WTC11 (cell line): ENCODE results near the gene SYT5. TPM values are rescaled to one million over a fixed set of nuclear protein-coding genes. Genes with fewer than 3 reads are reported as not detected.

ENCODE experiments used
- ATAC-seq: fragments of 200-7000 bp; cut with Tn5 transposase; 2 replicates; pipeline ENCODE4 v1.10.0; 2021; ENCODE audit warnings: mild to moderate bottlenecking, moderate library complexity
- CTCF ChIA-PET: fragments of 300-600 bp; sonication (Branson Sonifier 250); formaldehyde crosslinking; loops from one replicate; lab custom pipeline; 2021; ENCODE audit warnings: antibody characterized with exemption; lab: Charles Lee
- POLR2A ChIA-PET: fragments of 350-600 bp; sonication (Branson Sonifier 250); formaldehyde crosslinking; loops from one replicate; lab custom pipeline; 2021; ENCODE audit warnings: antibody characterized with exemption; lab: Charles Lee
- DNase-seq: peaks from one replicate; pipeline ENCODE4 v3.0.0; 2021; ENCODE audit warnings: low spot score
- H3K27ac Mint-ChIP-seq: 2 replicates; pipeline ENCODE4 v1.8.0; 2021; ENCODE audit warnings: mixed read lengths
- H3K27me3 Mint-ChIP-seq: 2 replicates; pipeline ENCODE4 v1.8.0; 2021; ENCODE audit warnings: low read depth, mild to moderate bottlenecking, moderate library complexity, mixed read lengths
- H3K36me3 Mint-ChIP-seq: 2 replicates; pipeline ENCODE4 v1.8.0; 2021; ENCODE audit warnings: mixed read lengths
- H3K4me1 Mint-ChIP-seq: 2 replicates; pipeline ENCODE4 v1.8.0; 2022; ENCODE audit warnings: mixed read lengths
- H3K4me3 Mint-ChIP-seq: 2 replicates; pipeline ENCODE4 v1.8.0; 2021; ENCODE audit warnings: mild to moderate bottlenecking, moderate library complexity, mixed read lengths
- H3K9me3 Mint-ChIP-seq: 2 replicates; pipeline ENCODE4 v1.8.0; 2021; ENCODE audit warnings: mixed read lengths
- ATF1 ChIP-seq: sonication (generic); formaldehyde crosslinking; IDR thresholded peaks from 2 replicates; pipeline ENCODE4 v1.8.1; 2023; ENCODE audit warnings: mild to moderate bottlenecking, moderate library complexity, missing genetic modification reagents
- CBFB ChIP-seq: sonication (generic); formaldehyde crosslinking; IDR thresholded peaks from 2 replicates; pipeline ENCODE4 v1.8.1; 2022; ENCODE audit warnings: mild to moderate bottlenecking, low read depth, missing genetic modification reagents
- ELF4 ChIP-seq: sonication (generic); formaldehyde crosslinking; IDR thresholded peaks from 2 replicates; pipeline ENCODE4 v1.8.1; 2022; ENCODE audit warnings: low read depth, mild to moderate bottlenecking, moderate library complexity, missing genetic modification reagents
- ETV6 ChIP-seq: sonication (generic); formaldehyde crosslinking; IDR thresholded peaks from 2 replicates; pipeline ENCODE4 v1.8.1; 2022; ENCODE audit warnings: mild to moderate bottlenecking, missing genetic modification reagents
- FOXJ3 ChIP-seq: sonication (generic); formaldehyde crosslinking; IDR thresholded peaks from 2 replicates; pipeline ENCODE4 v1.9.0; 2021; ENCODE audit warnings: missing genetic modification reagents, mild to moderate bottlenecking, borderline replicate concordance
- FOXP1 ChIP-seq: sonication (generic); formaldehyde crosslinking; IDR thresholded peaks from 2 replicates; pipeline ENCODE4 v1.8.0; 2022; ENCODE audit warnings: missing genetic modification reagents, mild to moderate bottlenecking, moderate library complexity, borderline replicate concordance
- GABPB1 ChIP-seq: sonication (generic); formaldehyde crosslinking; IDR thresholded peaks from 2 replicates; pipeline ENCODE4 v1.8.1; 2023; ENCODE audit warnings: mild to moderate bottlenecking, missing genetic modification reagents
- GRHL2 ChIP-seq: fragments of 250-450 bp; sonication (Bioruptor Pico); IDR thresholded peaks from 2 replicates; pipeline ENCODE4 v1.8.0; 2022; ENCODE audit warnings: mild to moderate bottlenecking, moderate library complexity; ENCODE audit not compliant: insufficient replicate concordance, severe bottlenecking
- IRF2 ChIP-seq: sonication (generic); formaldehyde crosslinking; IDR thresholded peaks from 2 replicates; pipeline ENCODE4 v1.8.0; 2022; ENCODE audit warnings: low read depth, missing genetic modification reagents, borderline replicate concordance
- JAZF1 ChIP-seq: fragments of 250-450 bp; sonication (Bioruptor Pico); IDR thresholded peaks from 2 replicates; pipeline ENCODE4 v1.9.0; 2021; ENCODE audit warnings: moderate library complexity, mild to moderate bottlenecking, inconsistent platforms
- NFE2L1 ChIP-seq: sonication (generic); formaldehyde crosslinking; IDR thresholded peaks from 2 replicates; pipeline ENCODE4 v1.8.1; 2023; ENCODE audit warnings: missing genetic modification reagents
- PRRX2 ChIP-seq: fragments of 250-450 bp; sonication (Bioruptor Pico); IDR thresholded peaks from 2 replicates; pipeline ENCODE4 v1.8.0; 2021; ENCODE audit warnings: mild to moderate bottlenecking
- RORB ChIP-seq: fragments of 250-450 bp; sonication (Bioruptor Pico); IDR thresholded peaks from 2 replicates; pipeline ENCODE4 v1.9.0; 2021; ENCODE audit warnings: mild to moderate bottlenecking
- TEAD1 ChIP-seq: sonication (generic); formaldehyde crosslinking; IDR thresholded peaks from 2 replicates; pipeline ENCODE4 v1.8.0; 2022; ENCODE audit warnings: mild to moderate bottlenecking, missing genetic modification reagents
- ZNF121 ChIP-seq: sonication (generic); formaldehyde crosslinking; IDR thresholded peaks from 2 replicates; pipeline ENCODE4 v1.8.0; 2023; ENCODE audit warnings: missing genetic modification reagents
- ZNF232 ChIP-seq: sonication (generic); formaldehyde crosslinking; IDR thresholded peaks from 2 replicates; pipeline ENCODE4 v1.8.0; 2022; ENCODE audit warnings: mild to moderate bottlenecking, missing genetic modification reagents
- ZNF396 ChIP-seq: fragments of 250-450 bp; sonication (Bioruptor Pico); IDR thresholded peaks from 2 replicates; pipeline ENCODE4 v1.8.0; 2021; ENCODE audit warnings: mild to moderate bottlenecking, moderate library complexity, borderline replicate concordance
- ZNF423 ChIP-seq: fragments of 250-450 bp; sonication (Bioruptor Pico); IDR thresholded peaks from 2 replicates; pipeline ENCODE4 v2.1.2; 2022; ENCODE audit warnings: mild to moderate bottlenecking, moderate library complexity
- total RNA-seq: library from RNA; stranded (reverse); gene quantifications from 3 replicates; pipeline ENCODE4 v1.2.3, GENCODE V29; 2021
- TF ChIP-seq, protein P1 (sequence below): sonication (generic); formaldehyde crosslinking; IDR thresholded peaks from 2 replicates; pipeline ENCODE4 v1.8.1; 2022; ENCODE audit warnings: low read depth, missing genetic modification reagents, borderline replicate concordance
- TF ChIP-seq, protein P2 (sequence below): sonication (generic); formaldehyde crosslinking; IDR thresholded peaks from 2 replicates; pipeline ENCODE4 v1.8.0; 2023; ENCODE audit warnings: missing genetic modification reagents, mild to moderate bottlenecking, borderline replicate concordance
- TF ChIP-seq, protein P3 (sequence below): sonication (generic); formaldehyde crosslinking; IDR thresholded peaks from 2 replicates; pipeline ENCODE4 v1.8.0; 2022; ENCODE audit warnings: mild to moderate bottlenecking, missing genetic modification reagents
- TF ChIP-seq, protein P4 (sequence below): sonication (generic); formaldehyde crosslinking; IDR thresholded peaks from 2 replicates; pipeline ENCODE4 v1.8.1; 2023; ENCODE audit warnings: mild to moderate bottlenecking, missing genetic modification reagents, moderate library complexity

Gene SYT5
- total RNA-seq, 1 experiment from 2014 or later = 0.77 TPM

DNA sequence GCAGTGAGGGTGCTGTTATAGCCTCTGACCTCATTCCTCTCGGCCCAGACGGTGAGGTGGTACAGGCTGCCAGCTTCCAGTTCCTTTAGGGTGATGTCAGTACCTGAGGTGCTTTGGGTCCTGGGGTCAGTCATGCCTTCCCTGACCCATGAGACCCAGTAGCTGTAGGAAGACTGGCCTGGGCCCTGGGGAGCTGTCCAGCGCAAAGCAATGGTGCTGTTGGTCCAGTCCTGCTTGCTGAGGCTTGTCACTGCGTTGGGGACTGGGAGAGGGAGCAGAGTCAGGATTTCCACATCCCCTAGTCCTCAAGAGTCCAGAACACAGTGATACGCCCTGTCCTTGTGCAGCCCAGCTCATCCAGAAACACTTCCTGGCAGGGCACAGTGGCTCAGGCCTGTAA, 18.6 kb upstream of the SYT5 start:
- H3K9me3 Mint-ChIP-seq = no peaks in the 10 kb centered on the region
- DNase-seq = no peak
- no peak for ATAC-seq
- CTCF ChIA-PET = interaction anchor here (0.7 to 1.6 kb wide), 6 partner anchors 8 to 305 kb away, joined by 3 to 5 read pairs (median 3); no protein-coding TSS in a partner anchor
- peaks cover 37% of the 10 kb centered on the region for H3K27me3 Mint-ChIP-seq
- POLR2A ChIA-PET = interaction anchor here (0.6 kb wide), 1 partner anchor 20 kb away, joined by 5 read pairs; no protein-coding TSS in a partner anchor
- no peak overlapping the region for H3K4me3 Mint-ChIP-seq
- H3K27ac Mint-ChIP-seq = no peak overlapping the region
- TF ChIP-seq ETV6 (CRISPR knock-in tag) = no peak
- TF ChIP-seq FOXP1 = no peak
- no peak for TF ChIP-seq IRF2 (CRISPR knock-in tag)
- TF ChIP-seq ZNF396 (CRISPR knock-in tag) = no peak
- no peak for TF ChIP-seq PRRX2 (CRISPR knock-in tag)
- TF ChIP-seq ELF4 = no peak
- TF ChIP-seq GRHL2 (CRISPR knock-in tag) = no peak
- no peak for TF ChIP-seq CBFB
- no peak for TF ChIP-seq FOXJ3 (CRISPR knock-in tag)
- TF ChIP-seq ZNF121 = no peak
- TF ChIP-seq ATF1 = no peak
- TF ChIP-seq, protein P1, sequence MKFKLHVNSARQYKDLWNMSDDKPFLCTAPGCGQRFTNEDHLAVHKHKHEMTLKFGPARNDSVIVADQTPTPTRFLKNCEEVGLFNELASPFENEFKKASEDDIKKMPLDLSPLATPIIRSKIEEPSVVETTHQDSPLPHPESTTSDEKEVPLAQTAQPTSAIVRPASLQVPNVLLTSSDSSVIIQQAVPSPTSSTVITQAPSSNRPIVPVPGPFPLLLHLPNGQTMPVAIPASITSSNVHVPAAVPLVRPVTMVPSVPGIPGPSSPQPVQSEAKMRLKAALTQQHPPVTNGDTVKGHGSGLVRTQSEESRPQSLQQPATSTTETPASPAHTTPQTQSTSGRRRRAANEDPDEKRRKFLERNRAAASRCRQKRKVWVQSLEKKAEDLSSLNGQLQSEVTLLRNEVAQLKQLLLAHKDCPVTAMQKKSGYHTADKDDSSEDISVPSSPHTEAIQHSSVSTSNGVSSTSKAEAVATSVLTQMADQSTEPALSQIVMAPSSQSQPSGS (CRISPR knock-in tag) = no peak
- no peak for TF ChIP-seq GABPB1 (CRISPR knock-in tag)
- TF ChIP-seq JAZF1 (CRISPR knock-in tag) = no peak
- TF ChIP-seq, protein P2, sequence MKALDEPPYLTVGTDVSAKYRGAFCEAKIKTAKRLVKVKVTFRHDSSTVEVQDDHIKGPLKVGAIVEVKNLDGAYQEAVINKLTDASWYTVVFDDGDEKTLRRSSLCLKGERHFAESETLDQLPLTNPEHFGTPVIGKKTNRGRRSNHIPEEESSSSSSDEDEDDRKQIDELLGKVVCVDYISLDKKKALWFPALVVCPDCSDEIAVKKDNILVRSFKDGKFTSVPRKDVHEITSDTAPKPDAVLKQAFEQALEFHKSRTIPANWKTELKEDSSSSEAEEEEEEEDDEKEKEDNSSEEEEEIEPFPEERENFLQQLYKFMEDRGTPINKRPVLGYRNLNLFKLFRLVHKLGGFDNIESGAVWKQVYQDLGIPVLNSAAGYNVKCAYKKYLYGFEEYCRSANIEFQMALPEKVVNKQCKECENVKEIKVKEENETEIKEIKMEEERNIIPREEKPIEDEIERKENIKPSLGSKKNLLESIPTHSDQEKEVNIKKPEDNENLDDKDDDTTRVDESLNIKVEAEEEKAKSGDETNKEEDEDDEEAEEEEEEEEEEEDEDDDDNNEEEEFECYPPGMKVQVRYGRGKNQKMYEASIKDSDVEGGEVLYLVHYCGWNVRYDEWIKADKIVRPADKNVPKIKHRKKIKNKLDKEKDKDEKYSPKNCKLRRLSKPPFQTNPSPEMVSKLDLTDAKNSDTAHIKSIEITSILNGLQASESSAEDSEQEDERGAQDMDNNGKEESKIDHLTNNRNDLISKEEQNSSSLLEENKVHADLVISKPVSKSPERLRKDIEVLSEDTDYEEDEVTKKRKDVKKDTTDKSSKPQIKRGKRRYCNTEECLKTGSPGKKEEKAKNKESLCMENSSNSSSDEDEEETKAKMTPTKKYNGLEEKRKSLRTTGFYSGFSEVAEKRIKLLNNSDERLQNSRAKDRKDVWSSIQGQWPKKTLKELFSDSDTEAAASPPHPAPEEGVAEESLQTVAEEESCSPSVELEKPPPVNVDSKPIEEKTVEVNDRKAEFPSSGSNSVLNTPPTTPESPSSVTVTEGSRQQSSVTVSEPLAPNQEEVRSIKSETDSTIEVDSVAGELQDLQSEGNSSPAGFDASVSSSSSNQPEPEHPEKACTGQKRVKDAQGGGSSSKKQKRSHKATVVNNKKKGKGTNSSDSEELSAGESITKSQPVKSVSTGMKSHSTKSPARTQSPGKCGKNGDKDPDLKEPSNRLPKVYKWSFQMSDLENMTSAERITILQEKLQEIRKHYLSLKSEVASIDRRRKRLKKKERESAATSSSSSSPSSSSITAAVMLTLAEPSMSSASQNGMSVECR (CRISPR knock-in tag) = no peak
- TF ChIP-seq NFE2L1 (CRISPR knock-in tag) = no peak
- TF ChIP-seq TEAD1 (CRISPR knock-in tag) = no peak
- TF ChIP-seq, protein P3, sequence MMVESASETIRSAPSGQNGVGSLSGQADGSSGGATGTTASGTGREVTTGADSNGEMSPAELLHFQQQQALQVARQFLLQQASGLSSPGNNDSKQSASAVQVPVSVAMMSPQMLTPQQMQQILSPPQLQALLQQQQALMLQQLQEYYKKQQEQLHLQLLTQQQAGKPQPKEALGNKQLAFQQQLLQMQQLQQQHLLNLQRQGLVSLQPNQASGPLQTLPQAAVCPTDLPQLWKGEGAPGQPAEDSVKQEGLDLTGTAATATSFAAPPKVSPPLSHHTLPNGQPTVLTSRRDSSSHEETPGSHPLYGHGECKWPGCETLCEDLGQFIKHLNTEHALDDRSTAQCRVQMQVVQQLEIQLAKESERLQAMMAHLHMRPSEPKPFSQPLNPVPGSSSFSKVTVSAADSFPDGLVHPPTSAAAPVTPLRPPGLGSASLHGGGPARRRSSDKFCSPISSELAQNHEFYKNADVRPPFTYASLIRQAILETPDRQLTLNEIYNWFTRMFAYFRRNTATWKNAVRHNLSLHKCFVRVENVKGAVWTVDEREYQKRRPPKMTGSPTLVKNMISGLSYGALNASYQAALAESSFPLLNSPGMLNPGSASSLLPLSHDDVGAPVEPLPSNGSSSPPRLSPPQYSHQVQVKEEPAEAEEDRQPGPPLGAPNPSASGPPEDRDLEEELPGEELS = no peak
- TF ChIP-seq ZNF423 = no peak
- no peaks in the 10 kb centered on the region for H3K36me3 Mint-ChIP-seq
- no peaks in the 10 kb centered on the region for H3K4me1 Mint-ChIP-seq

DNA sequence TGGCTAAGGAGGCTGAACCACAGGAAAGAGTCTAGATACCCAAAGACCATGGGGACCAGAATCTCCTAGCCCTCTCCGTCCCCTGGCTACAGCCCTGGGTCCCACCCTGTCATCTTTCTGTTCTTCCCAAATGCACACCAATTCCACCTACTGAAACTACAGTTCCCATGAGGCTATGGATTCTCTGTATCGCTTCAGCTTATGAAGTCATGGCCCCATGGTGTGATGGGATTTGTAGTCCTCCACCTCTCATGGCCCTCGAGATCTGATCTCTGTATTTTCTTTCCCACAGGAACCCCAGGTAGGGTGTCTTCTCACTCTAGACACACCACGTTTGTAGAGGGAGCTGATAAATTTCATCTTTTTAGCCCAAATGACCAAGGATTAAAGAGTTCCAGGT, 17.4 kb upstream of the SYT5 start:
- H3K4me1 Mint-ChIP-seq = no peaks in the 10 kb centered on the region
- ChIA-PET CTCF (interaction anchor here (1.4 kb wide), 1 partner anchor 109 kb away, joined by 3 read pairs; no protein-coding TSS in a partner anchor), POLR2A (no interaction called here)
- H3K36me3 Mint-ChIP-seq = no peaks in the 10 kb centered on the region
- peaks cover 40% of the 10 kb centered on the region for H3K27me3 Mint-ChIP-seq
- H3K4me3 Mint-ChIP-seq = no peak overlapping the region
- H3K27ac Mint-ChIP-seq = no peak overlapping the region; the same call in 1 of the 2 replicates
- H3K9me3 Mint-ChIP-seq = no peaks in the 10 kb centered on the region
- DNase-seq = no peak
- peak; percentile 39; the same call in 1 of the 2 replicates for ATAC-seq
- TF ChIP-seq RORB (CRISPR knock-in tag) = no peak
- TF ChIP-seq, protein P4, sequence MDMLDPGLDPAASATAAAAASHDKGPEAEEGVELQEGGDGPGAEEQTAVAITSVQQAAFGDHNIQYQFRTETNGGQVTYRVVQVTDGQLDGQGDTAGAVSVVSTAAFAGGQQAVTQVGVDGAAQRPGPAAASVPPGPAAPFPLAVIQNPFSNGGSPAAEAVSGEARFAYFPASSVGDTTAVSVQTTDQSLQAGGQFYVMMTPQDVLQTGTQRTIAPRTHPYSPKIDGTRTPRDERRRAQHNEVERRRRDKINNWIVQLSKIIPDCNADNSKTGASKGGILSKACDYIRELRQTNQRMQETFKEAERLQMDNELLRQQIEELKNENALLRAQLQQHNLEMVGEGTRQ = no peak
- no peak for TF ChIP-seq ZNF232 (CRISPR knock-in tag)
- TF ChIP-seq, protein P2 (CRISPR knock-in tag) = no peak
